ENCODE data around the gene ENGASE.

- TF ChIP-seq RFX5 (IDR thresholded peaks at IDR 0.05; ENCODE audit: low read length) (no peak), CHD2 (IDR thresholded peaks at IDR 0.05; ENCODE audit: low read length, partially characterized antibody) (no peak), POLR2AphosphoS5 (IDR thresholded peaks at IDR 0.05; ENCODE audit: low read depth, low read length) (no peak), CTCF (IDR thresholded peaks at IDR 0.05) (no peak), ZBTB33 (IDR thresholded peaks at IDR 0.05; ENCODE audit: borderline replicate concordance, low read depth) (no peak), JUND (IDR thresholded peaks at IDR 0.05) (no peak)
- TF ChIP-seq, protein P1, sequence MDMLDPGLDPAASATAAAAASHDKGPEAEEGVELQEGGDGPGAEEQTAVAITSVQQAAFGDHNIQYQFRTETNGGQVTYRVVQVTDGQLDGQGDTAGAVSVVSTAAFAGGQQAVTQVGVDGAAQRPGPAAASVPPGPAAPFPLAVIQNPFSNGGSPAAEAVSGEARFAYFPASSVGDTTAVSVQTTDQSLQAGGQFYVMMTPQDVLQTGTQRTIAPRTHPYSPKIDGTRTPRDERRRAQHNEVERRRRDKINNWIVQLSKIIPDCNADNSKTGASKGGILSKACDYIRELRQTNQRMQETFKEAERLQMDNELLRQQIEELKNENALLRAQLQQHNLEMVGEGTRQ (IDR thresholded peaks at IDR 0.05; ENCODE audit: borderline replicate concordance, low read depth, low read length), result no peak
Measured at GRCh38 chr17:79031996-79032875, 42.4 kb upstream of the ENGASE start.
